ENCODE measurements around the gene DIAPH1.
"Not testable (repeated sequence)": the region's sequence is repeated elsewhere in the genome, so short reads cannot be mapped to it uniquely, and the experiment has no call there.

Gene DIAPH1

GRCh38 chr5:141634720-141635119 is 15.9 kb upstream of the DIAPH1 start:
- no peaks in the 10 kb centered on the region for H3K9me3 Mint-ChIP-seq
- H3K27ac Mint-ChIP-seq, result peak overlapping the region; percentile 28
- peaks cover 6% of the 10 kb centered on the region for H3K36me3 Mint-ChIP-seq
- H3K27me3 Mint-ChIP-seq, result no peaks in the 10 kb centered on the region
- H3K4me1 Mint-ChIP-seq, result peaks cover 45% of the 10 kb centered on the region
- H3K4me3 Mint-ChIP-seq, result no peak overlapping the region
- ATAC-seq, result no peak

- Mint-ChIP-seq H3K4me1 (peaks cover 45% of the 10 kb centered on the region), H3K36me3 (peaks cover 13% of the 10 kb centered on the region), H3K27ac (peak overlapping the region; percentile 28), H3K4me3 (peak overlapping the region; percentile 21), H3K27me3 (no peaks in the 10 kb centered on the region), H3K9me3 (no peaks in the 10 kb centered on the region)
- ATAC-seq, result peak; percentile 72
These were observed 15.2 kb upstream of the DIAPH1 start for GRCh38 chr5:141633871-141634561.

DNA sequence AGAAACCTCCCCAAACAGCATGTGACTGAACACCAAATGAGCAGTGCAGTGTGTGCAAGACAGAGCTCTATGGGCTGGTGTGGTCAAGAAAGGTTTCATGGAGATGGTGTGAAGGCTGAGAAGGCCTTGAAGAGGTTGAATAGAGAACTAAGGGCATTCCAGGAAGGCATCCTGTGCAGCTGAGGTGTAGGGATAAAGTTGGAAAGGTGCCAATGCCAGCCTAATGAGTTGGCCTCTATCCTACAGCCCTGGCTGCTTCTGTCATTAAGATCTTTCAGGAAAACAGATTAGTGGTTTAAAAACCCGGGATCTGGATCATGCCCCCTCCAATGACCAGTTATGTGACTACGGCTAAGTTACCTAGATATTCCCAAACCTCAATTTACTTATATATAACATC is 13.8 kb upstream of the DIAPH1 start:
- peaks cover 42% of the 10 kb centered on the region for H3K4me1 Mint-ChIP-seq
- H3K36me3 Mint-ChIP-seq, result peaks cover 27% of the 10 kb centered on the region
- no peaks in the 10 kb centered on the region for H3K9me3 Mint-ChIP-seq
- no peak for ATAC-seq
- H3K27me3 Mint-ChIP-seq, result no peaks in the 10 kb centered on the region
- no peak overlapping the region for H3K4me3 Mint-ChIP-seq
- no peak overlapping the region for H3K27ac Mint-ChIP-seq

DNA sequence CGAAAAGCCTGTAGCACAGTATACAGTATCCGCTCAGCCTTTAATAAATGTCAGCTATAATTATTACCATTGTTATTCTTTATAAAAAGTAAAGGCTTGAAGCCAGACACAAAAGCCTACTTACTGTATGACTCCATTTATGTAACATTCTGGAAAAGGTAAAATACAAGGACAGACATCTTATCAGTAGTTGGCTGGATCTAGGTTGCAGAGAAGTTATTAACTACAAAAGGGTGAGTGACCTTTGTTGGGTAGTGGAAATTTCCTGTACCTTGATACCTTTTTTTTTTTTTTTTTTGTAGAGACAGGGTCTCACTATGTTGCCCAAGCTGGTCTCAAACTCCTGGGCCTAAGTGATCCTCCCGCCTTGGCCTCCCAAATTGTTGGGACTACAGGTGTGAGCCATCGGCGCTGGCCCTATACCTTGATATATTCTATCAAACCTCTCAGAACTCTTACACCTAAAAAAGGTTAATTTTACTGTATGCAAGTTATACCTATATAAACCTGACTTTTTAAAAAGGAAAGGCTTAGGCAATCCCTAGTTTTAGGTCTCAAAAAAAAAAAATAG is 11.9 kb upstream of the DIAPH1 start:
- Mint-ChIP-seq H3K36me3 (peaks cover 44% of the 10 kb centered on the region), H3K4me1 (peaks cover 44% of the 10 kb centered on the region), H3K27ac (no peak overlapping the region), H3K4me3 (no peak overlapping the region), H3K9me3 (no peaks in the 10 kb centered on the region), H3K27me3 (no peaks in the 10 kb centered on the region)
- no peak for ATAC-seq

GRCh38 chr5:141628175-141628788 is 9.5 kb upstream of the DIAPH1 start:
- peaks cover 62% of the 10 kb centered on the region for H3K36me3 Mint-ChIP-seq
- H3K27ac Mint-ChIP-seq, result peak overlapping the region; percentile 17
- H3K9me3 Mint-ChIP-seq, result no peaks in the 10 kb centered on the region
- ATAC-seq, result no peak
- peaks cover 34% of the 10 kb centered on the region for H3K4me1 Mint-ChIP-seq
- H3K27me3 Mint-ChIP-seq, result no peaks in the 10 kb centered on the region
- no peak overlapping the region for H3K4me3 Mint-ChIP-seq

- Mint-ChIP-seq H3K9me3 (no peaks in the 10 kb centered on the region), H3K36me3 (peaks cover 71% of the 10 kb centered on the region), H3K4me1 (peaks cover 47% of the 10 kb centered on the region), H3K4me3 (peak overlapping the region; percentile 67), H3K27ac (peak overlapping the region; percentile 92), H3K27me3 (no peaks in the 10 kb centered on the region)
- no peak for ATAC-seq
These were observed 4.8 kb upstream of the DIAPH1 start for GRCh38 chr5:141623611-141624010.

DNA sequence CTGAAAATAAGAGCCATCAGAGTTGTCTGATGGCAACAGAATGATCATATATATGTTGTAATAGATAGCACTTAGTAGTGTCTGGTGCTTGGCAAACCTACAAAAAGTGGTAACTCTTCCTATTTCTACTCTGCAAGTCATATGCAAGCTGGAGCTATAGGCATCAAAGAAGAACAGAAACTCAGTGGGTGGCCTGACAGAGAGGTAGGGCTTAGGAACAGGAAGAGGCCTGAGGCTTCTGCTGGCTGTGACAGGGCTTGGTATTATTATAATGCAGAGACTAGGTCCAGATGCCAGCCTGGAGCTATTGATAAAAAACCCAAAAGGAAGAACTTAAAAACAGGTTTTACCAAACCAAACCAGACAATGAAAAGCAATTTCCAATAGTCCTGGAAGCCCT is 4.4 kb upstream of the DIAPH1 start:
- no peaks in the 10 kb centered on the region for H3K27me3 Mint-ChIP-seq
- ATAC-seq, result peak; percentile 82
- peaks cover 46% of the 10 kb centered on the region for H3K4me1 Mint-ChIP-seq
- H3K27ac Mint-ChIP-seq, result peak overlapping the region; percentile 92
- H3K4me3 Mint-ChIP-seq, result peak overlapping the region; percentile 67
- no peaks in the 10 kb centered on the region for H3K9me3 Mint-ChIP-seq
- peaks cover 67% of the 10 kb centered on the region for H3K36me3 Mint-ChIP-seq

GRCh38 chr5:141618030-141618803 is 583 bp downstream of the DIAPH1 start:
- peak overlapping the region; percentile 89 for H3K4me3 Mint-ChIP-seq
- peaks cover 65% of the 10 kb centered on the region for H3K4me1 Mint-ChIP-seq
- peak overlapping the region; percentile 86 for H3K27ac Mint-ChIP-seq
- H3K9me3 Mint-ChIP-seq, result no peaks in the 10 kb centered on the region
- ATAC-seq, result peak; percentile 63
- H3K27me3 Mint-ChIP-seq, result no peaks in the 10 kb centered on the region
- H3K36me3 Mint-ChIP-seq, result peaks cover 34% of the 10 kb centered on the region

GRCh38 chr5:141617682-141618029 is 1.1 kb downstream of the DIAPH1 start:
- ATAC-seq, result no peak
- H3K4me3 Mint-ChIP-seq, result peak overlapping the region; percentile 89
- no peaks in the 10 kb centered on the region for H3K9me3 Mint-ChIP-seq
- H3K27me3 Mint-ChIP-seq, result no peaks in the 10 kb centered on the region
- peak overlapping the region; percentile 86 for H3K27ac Mint-ChIP-seq
- peaks cover 65% of the 10 kb centered on the region for H3K4me1 Mint-ChIP-seq
- peaks cover 33% of the 10 kb centered on the region for H3K36me3 Mint-ChIP-seq

GRCh38 chr5:141617128-141617527 is 1.7 kb downstream of the DIAPH1 start:
- ATAC-seq, result no peak
- peak overlapping the region; percentile 86 for H3K27ac Mint-ChIP-seq
- peak overlapping the region; percentile 89 for H3K4me3 Mint-ChIP-seq
- H3K4me1 Mint-ChIP-seq, result peaks cover 65% of the 10 kb centered on the region
- H3K9me3 Mint-ChIP-seq, result no peaks in the 10 kb centered on the region
- H3K27me3 Mint-ChIP-seq, result no peaks in the 10 kb centered on the region
- peaks cover 31% of the 10 kb centered on the region for H3K36me3 Mint-ChIP-seq

DNA sequence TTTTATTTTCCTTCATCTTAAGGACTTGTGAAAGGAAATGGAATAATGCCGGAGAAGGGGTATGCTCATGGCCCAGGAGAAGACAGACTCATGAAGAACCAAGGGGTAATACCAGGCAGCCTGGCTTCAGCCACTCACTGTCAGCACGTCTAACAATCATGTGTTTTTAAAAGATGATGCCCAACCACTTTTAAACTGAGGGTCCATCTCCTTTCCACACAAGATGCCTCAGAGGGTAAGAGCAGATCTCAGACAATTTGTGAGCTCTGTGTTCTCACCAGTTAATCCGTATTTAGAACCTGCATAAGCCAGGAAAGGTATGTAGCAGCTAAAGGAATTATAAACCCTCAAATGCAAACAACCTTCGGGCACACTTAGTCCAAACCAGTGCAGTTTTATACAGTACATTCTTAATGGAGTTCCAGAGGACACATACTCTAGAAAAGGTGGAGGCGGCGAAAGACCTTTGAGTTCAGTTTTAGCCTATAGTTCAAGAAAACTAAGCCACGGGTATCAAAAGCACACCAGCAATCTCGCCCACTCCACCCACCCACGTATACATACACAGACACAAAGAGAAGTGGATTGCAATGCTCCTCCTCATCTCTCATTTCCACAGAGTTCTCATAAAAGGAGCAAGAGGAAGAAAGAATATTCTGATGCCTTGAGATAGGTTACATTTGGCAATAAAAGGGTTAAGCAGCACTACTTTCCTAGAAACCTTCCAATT is 2.6 kb downstream of the DIAPH1 start:
- H3K36me3 Mint-ChIP-seq, result peaks cover 26% of the 10 kb centered on the region
- H3K27me3 Mint-ChIP-seq, result no peaks in the 10 kb centered on the region
- peak overlapping the region; percentile 86 for H3K27ac Mint-ChIP-seq
- ATAC-seq, result no peak
- no peaks in the 10 kb centered on the region for H3K9me3 Mint-ChIP-seq
- H3K4me1 Mint-ChIP-seq, result peaks cover 62% of the 10 kb centered on the region
- H3K4me3 Mint-ChIP-seq, result peak overlapping the region; percentile 89

GRCh38 chr5:141613344-141613743 is 5.5 kb downstream of the DIAPH1 start:
- no peak for ATAC-seq
- H3K4me3 Mint-ChIP-seq, result peak overlapping the region; percentile 24

GRCh38 chr5:141611289-141611688 is 7.5 kb downstream of the DIAPH1 start:
- H3K36me3 Mint-ChIP-seq, result peaks cover 43% of the 10 kb centered on the region
- H3K27ac Mint-ChIP-seq, result peak overlapping the region; percentile 33
- H3K9me3 Mint-ChIP-seq, result no peaks in the 10 kb centered on the region
- peaks cover 87% of the 10 kb centered on the region for H3K4me1 Mint-ChIP-seq
- no peak for ATAC-seq
- H3K27me3 Mint-ChIP-seq, result no peaks in the 10 kb centered on the region
- no peak overlapping the region for H3K4me3 Mint-ChIP-seq

More at GRCh38 chr5:141613344-141613743, 5.5 kb downstream of the DIAPH1 start:
- peaks cover 85% of the 10 kb centered on the region for H3K4me1 Mint-ChIP-seq
- H3K36me3 Mint-ChIP-seq, result peaks cover 34% of the 10 kb centered on the region
- H3K27ac Mint-ChIP-seq, result peak overlapping the region; percentile 54
- H3K27me3 Mint-ChIP-seq, result no peaks in the 10 kb centered on the region
- no peaks in the 10 kb centered on the region for H3K9me3 Mint-ChIP-seq

GRCh38 chr5:141609921-141610320 is 8.9 kb downstream of the DIAPH1 start:
- H3K27me3 Mint-ChIP-seq, result not testable (repeated sequence)

DNA sequence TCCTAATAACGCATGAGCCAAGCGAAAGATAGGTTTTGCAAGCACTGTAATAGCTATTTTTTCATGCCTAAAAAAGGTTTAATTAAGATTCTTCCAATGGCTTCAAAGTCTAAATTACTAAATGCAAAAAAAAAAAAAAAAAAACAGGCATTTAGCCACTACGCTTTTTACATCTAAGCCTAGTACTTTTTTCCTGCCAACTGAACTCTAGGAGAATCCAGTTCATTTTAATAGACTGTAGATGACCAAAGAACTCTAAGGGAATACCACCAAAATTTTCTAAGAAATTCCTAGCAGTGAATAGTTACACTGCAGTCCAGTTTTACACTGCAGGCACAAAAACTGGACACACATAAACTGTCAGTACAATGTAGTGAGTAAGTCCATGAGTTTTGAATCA is 9.8 kb downstream of the DIAPH1 start:
- Mint-ChIP-seq H3K4me1 (peaks cover 88% of the 10 kb centered on the region), H3K9me3 (no peaks in the 10 kb centered on the region), H3K4me3 (no peak overlapping the region), H3K27me3 (no peaks in the 10 kb centered on the region), H3K27ac (peak overlapping the region; percentile 85), H3K36me3 (peaks cover 37% of the 10 kb centered on the region)
- ATAC-seq, result no peak

More at GRCh38 chr5:141609921-141610320, 8.9 kb downstream of the DIAPH1 start:
- not testable (repeated sequence) for H3K4me3 Mint-ChIP-seq, H3K27ac Mint-ChIP-seq, ATAC-seq, H3K9me3 Mint-ChIP-seq
- peaks cover 88% of the 10 kb centered on the region for H3K4me1 Mint-ChIP-seq
- H3K36me3 Mint-ChIP-seq, result peaks cover 37% of the 10 kb centered on the region

All from stimulated activated memory B cell treated with anti-CD40 and anti-IgM and Interleukin-4, amounts not matched to agents 10 μg/mL and 1 μg/mL and 100 μg/mL, for 72 hours (primary cell).